GM21619 (cell line): ENCODE data around the gene FBP2.

Experiments
- ATAC-seq: cut with Tn5 transposase; IDR thresholded peaks from one replicate; pipeline ENCODE4 v1.9.1; 2021; ENCODE audit not compliant: unreplicated experiment

The FBP2 gene

DNA sequence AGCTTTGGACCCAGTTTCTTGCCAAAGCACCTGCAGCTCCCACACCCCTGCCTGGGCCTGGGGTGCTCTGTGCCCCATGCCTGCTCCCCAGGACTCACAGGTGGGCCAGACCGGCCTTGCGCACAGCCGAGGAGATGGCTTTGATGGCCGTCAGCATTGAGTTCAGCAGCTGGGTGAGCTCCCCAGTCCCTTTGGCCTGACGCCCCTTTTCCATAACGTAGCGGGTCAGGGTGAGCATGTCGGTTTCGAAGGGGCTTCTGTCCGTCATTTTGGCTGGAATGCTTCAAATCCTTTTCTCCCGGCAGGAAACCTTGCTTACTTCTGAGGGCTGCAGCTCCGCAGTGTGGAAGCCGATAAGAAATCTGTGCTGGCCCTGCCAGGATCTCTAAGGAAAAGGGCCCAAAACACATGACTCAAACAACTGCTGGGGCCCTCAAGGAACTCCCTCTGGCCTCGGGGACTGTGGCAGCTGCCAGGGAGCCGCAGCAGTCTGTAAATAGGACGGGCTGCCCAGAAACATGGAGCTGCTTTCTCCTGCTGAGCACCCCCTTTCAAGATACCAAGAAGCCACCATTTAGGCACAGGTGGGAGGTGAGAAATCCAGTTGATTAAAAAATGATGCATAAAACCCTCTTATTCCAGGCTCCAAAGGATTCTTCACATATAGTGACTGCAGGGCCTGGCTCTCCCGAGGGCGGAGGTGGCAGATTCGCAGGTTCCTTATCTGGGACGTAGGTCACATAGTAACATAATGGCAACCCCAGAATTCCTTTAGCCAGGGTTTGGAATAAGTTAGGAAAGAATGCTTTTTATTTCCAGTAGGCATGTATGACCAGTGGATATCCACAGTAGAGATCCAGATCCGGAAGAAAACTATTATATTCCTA lies at the start of gene FBP2:
Gene FBP2 (minus strand): TSS at position 366 of the 887 bp plus-strand sequence. CDS start 98 bp downstream, at position 268.
- no peak for ATAC-seq

DNA sequence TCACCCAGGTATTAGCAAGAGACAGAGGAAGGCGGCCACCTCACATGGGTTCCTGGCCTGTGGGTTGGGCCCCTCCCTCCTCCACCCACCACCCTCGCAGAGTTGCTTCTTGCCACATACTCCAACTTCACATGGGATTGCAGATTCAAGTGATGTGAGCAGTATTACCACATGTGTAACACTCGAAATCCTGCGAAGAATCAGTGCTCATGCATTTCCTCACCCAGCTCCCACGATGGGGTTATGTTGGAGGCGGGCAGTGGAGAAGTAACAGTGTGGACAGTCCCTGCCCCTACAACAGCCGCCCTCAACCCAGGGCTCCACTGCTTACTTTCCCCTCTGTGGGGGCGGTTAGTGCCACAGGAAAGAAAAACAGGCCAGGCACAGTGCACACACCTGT lies 49.6 kb upstream of the FBP2 start:
- ATAC-seq = no peak

DNA sequence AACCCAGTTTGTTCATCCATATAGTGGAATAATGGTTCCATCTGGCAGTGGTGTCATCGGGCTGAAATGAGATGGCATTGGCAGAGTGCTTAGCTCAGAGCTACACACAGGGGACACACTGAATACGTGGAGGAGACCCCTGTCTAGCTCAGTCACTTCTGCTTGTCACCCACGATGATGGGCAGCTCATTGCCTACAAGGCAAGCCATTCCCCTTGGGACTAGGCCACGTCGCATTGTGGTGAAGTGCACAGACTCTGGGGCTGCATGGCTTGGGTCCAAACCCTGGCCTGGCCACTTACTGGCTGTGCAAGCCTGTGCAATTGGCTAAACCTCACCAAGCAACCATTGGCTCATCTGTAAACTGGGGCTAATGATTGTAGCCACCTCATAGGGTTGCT lies 48.9 kb upstream of the FBP2 start:
- no peak for ATAC-seq

DNA sequence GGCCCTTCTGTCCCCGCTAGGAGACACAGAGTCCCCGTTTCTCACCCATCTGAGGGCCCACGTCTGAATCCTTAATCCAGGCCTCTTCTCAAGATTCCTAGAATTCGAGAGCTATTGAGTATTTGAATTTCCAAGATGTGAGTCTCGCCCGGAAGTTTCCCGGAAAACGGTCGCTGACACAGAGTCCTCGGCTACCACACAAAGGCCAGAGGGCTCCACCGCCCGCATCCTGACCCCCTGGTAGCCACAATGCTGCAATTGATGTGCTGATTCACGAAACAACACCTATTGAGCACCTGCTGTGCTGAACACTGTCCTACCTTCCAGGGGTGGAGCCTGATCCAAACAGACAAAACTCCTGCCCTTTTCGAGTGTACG lies 46.4 kb upstream of the FBP2 start:
- no peak for ATAC-seq

GRCh38 chr9:94639061-94639998 lies 45.7 kb upstream of the FBP2 start, which contains the start of gene FBP1:
Gene FBP1, minus strand, starts transcription at chr9:94639518. Its CDS starts 208 bp downstream, at chr9:94639310.
- ATAC-seq = peak; percentile 63

DNA sequence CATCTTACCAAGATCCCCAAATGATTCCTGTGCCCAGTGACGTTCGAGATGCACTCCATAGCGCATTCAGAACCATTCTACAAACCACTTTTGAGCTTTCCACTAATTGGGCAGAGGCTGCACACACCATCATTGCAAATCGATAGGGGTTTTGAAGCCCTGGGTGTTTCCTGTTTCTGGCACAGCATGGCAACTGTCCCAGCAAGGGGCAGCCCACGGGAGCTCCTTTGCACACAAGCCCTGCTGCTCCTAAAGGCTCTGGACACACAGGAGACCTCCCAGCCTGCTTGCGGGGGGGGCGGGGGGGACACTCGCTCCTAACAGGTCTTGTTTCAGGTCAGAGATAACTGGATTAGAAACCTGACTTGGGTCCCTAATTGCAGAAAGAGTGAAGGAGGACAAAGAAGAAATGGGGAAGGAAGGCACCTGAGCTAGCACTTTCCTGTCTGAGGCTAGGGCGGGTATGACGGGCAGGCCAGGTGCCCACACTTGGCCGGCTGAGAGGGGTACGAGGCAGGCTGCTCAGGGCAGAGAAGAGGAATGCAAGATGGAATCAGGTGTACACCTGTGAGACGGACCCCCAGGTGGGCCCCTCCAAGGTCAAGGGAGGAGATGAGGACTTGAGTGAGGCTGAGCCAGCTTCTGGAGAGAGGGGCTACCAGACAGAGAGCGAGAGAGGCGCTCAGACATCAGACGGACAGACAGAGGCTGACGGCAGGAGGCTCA lies 44.9 kb upstream of the FBP2 start:
- ATAC-seq = no peak

DNA sequence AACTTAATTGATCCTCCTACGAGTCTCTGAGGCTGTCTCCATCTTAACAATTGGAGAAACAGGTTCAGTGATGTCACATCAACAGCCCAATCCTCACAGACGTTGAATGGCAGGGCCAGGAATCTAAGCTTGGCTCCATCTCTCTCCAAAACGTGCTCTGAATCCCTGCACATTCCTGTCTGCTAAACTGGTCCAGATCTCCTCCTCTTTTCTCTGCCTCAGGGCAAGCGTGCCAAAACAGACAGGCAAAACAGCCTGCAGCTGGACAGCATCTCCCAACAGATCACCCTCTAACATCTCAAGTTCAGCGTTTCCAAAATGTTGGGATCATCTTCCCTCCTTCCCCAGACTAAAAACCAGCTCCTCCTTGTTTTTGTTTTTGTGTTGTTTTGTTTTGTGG lies 39.1 kb upstream of the FBP2 start:
- ATAC-seq = no peak

GRCh38 chr9:94631599-94631998 lies 38.0 kb upstream of the FBP2 start:
- ATAC-seq = no peak

DNA sequence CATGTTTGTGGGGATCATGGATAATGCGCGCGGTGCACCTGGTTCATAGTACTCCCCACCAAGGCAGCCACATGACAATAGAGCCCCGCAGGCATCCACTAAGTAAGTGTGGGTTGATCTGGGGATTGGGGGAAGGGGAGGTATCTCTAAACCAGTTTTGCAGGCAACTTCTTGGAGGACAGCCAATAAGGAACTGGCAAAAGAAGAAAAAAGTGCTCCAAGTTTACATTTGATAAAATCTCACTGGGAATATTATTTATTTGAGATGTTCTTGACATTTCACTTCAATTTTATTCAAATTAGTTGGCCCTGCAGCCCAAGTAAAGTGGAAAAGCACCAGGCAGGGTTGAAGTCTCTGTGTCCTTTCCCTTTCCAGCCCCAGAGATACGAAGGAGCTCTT lies 37.2 kb upstream of the FBP2 start:
- no peak for ATAC-seq

GRCh38 chr9:94630281-94630680 lies 36.7 kb upstream of the FBP2 start:
- ATAC-seq = no peak

GRCh38 chr9:94627287-94627686 lies 33.7 kb upstream of the FBP2 start:
- ATAC-seq = no peak

- ATAC-seq = no peak
These were observed 32.2 kb upstream of the FBP2 start for GRCh38 chr9:94625835-94626234.

DNA sequence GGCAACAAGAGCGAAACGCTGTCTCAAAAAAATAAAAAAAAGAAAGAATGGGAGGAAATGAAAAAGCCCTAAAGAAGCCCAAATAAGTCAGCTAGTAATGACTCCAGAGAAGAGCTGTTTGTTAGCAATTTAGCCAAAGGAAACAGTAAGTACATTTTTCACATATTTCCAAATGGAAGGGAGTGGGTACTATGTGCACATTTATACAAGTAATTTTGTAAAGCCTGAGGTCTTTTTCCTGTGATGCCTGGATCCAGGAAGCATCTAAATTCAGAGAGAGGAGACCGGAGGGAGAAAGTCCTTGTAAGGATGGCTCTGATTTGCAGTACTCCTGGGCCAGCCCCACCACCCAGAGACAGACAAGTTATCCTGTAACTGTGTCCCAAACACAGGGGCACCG lies 31.0 kb upstream of the FBP2 start:
- no peak for ATAC-seq

DNA sequence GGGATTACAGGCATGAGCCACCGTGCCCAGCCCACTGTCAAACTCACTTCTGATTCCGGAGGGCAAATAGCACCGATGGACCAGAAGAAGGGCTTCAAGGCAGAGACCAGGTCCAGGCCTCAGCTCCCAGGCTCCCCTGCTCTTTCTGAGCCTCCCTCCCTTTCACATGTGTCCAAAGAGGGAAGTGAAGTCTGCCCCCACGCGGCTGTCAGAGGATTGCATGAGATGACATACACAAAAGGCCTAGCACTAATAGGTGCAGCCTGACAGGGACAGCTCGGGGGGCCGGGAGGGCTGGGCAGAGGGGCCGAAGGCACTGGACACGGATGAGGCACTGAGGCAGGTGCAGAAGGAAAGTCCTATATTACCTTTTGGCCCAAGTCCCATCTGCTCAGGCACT lies 29.6 kb upstream of the FBP2 start:
- ATAC-seq = no peak

- ATAC-seq = no peak
These were observed 28.6 kb upstream of the FBP2 start for GRCh38 chr9:94622087-94622800.

- ATAC-seq = no peak
These were observed 25.4 kb upstream of the FBP2 start for GRCh38 chr9:94619026-94619425.

- no peak for ATAC-seq
These were observed 19.4 kb upstream of the FBP2 start for GRCh38 chr9:94613003-94613402.

DNA sequence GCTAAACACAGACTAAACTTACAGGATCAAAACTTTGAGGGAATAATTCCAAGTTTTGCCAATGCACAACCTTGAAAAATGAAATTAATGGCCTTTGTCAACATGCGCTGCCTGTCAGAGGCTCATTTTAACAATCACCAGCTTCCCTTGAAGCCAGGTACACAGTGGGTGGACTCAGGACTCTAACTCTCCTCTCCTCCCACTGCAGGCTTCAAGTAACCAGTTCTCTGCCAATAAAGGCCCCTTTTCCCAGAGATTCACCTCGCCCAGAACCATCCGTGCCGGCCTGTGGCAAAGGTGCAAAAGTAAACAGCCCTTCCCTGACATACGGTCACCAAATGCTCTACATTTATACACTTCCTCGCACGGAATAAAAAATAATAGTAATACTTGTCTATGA lies 18.4 kb upstream of the FBP2 start:
- no peak for ATAC-seq

DNA sequence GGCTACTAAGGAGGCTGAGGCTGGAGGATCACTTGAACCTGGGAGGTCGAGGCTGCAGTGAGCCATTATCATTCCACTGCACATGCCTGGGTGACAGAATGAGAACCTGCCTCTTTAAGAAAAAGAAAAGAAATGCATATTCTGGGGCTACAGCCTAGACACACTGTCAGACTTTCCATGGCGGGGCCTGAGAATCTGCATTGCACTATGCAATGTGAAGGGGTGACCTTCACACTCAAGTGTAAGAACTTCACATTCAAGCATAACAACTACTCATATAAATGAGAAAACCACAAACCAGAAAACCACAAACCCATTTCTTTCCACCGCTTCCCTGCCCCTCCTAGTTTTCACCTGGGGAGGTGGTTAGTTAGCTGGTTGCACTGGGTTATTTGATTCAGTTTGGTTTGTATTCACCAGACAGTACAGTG lies 18.0 kb upstream of the FBP2 start:
- ATAC-seq = no peak

DNA sequence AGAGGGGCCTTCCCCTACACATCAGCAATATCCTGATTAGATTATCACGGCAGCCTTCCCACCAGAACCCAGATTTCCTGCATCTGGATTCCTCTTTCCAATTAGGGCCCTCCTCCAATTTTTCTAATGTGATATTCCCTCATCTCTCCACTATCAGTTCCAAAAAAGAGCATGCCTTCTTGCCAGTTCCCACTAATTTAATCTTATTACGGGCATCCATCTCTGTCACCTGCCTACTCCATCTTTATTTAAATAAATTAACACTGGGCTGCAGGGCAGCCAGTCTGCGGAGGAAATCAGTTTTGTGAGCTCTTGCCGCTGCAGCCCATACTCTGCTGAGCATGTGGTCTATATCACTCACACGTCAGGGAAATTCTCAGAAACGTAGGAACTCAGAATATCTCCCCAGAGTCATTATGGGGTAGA lies 16.6 kb upstream of the FBP2 start:
- ATAC-seq = no peak

DNA sequence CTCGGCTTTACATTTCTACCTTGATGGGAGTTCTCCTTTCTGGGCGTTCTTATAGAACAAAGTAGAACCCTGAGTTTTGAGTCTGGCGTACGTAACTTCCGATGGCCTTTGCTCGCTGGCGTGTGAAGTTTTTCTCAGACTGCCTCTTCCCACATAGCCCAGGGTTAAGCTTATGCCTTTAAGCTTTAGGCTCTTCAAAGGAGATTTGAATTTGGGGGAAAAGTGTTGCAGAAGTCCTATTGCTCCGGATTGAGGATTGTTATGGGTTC lies 13.7 kb upstream of the FBP2 start:
- no peak for ATAC-seq
